Inflammatory macrophage treated with lipopolysaccharide for 4 hours (primary cell): ENCODE measurements around the gene TMEM117.

Experiments used
- DNase-seq: peaks from one replicate; pipeline ENCODE4 v3.0.0-alpha.2; 2020

TMEM117 gene

GRCh38 chr12:44389896-44390295 is 554.0 kb downstream of the TMEM117 start:
- no peak for DNase-seq

DNA sequence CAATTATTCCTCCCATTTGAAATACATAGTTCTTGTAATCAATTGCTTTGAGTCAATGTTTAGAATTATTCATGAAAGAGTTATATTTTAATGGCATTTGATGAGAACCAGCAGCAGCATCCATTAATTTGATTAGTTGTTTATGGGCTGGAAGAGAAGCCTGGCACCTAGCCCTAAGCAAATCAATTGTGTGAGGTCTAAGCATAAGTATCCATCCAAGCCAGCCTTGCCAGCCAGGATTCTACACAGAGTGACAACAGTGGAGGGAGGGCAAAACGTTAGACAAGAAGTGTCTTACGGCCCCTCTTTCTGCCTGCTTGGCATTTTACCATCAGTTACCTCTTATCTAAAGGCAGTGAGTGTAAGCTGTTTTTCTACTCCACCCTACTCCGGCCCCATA is 561.8 kb downstream of the TMEM117 start:
- DNase-seq: no peak

DNA sequence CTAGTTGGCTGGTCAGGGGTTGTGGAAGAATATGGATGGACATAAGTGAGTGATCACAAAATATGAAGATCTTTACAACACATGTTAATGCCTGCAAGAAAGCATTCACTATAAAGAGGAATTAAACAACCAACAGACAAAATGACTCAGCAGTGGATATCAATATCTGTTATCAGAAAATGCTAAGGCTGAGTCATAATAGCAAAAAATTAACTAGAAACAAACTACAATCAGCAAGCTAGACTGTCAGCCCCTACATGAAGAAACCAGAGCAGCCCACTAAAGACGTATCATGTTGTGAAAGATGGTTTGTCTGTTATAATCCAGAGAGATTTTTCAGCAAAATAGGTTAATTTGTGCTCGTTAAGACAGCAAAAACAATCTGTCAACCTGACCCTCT is 567.3 kb downstream of the TMEM117 start:
- DNase-seq: no peak

GRCh38 chr12:44405297-44405696 is 569.4 kb downstream of the TMEM117 start:
- no peak for DNase-seq

GRCh38 chr12:44422559-44422958 is 586.7 kb downstream of the TMEM117 start:
- DNase-seq: no peak

DNA sequence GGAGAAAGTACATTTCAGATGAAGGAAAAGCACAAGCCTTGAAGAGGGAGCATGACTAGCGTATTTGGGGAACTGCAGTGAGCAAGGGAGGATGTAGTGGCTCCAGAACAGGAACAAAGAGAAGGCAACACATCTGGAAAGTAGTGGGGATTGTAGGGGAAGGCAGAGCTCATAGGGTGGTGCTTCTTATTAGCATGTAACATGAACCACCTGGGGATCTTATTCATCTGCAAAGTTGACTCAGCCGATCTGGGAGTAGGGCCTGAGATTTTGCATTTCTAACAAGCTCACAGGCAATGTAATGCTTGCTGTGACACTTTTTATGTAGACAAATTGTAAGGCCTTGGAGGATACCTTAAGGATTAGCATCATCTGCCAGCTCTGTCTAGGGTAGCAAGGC is 592.9 kb downstream of the TMEM117 start:
- no peak for DNase-seq

GRCh38 chr12:44431647-44432343 is 595.9 kb downstream of the TMEM117 start:
- DNase-seq: no peak

- DNase-seq: no peak
Measured at GRCh38 chr12:44433659-44434058, 597.8 kb downstream of the TMEM117 start.

DNA sequence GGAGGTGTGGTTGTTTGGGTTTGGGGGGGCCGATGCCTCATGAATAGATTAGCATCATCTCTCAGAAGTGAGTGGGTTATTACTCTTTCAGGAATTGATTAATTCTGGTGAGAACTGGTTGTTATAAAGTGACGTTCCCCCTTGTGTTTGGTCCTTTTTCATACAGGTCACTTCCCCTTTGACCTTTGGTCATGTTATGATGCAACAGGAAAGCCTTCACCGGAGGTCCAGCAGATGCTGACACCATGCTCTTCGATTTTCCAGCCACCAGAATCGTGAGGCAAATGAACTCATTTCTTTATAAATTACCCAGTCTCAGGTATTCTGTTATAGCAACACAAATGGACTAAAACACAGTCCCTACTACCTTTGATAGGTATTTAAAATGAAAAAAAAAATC is 600.9 kb downstream of the TMEM117 start:
- DNase-seq: no peak
